ENCODE measurements around the gene ARID1A. TPM values are rescaled to one million over a fixed set of nuclear protein-coding genes. Genes with fewer than 3 reads are reported as not detected.

ARID1A gene
- total RNA-seq, 1 donor from 2014 or later: 43.1 TPM

DNA sequence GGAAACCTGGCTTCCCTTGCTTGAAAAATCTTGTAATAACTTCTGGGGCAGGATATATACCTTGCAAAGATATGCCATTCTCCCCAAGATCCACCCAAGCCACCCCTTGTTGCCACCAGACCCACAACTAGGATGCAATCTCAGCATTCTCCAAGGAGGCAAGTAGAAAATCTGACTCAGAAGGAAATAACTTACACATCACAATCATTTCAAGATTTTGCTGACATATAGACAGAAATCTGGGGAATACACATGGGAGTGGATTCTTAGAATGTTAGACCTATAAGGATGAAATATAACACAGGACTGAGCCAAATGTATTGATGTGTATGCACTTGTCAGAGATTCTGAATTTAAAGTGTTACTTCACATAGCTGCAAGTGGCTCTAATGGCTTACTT is 115.9 kb downstream of the ARID1A start:
- peaks cover 5% of the 10 kb centered on the region for H3K9me3 Mint-ChIP-seq
- Histone ChIP-seq H3K27ac (no peak overlapping the region), H2AFZ (replicated peaks) (no peak overlapping the region), H3K4me3 (no peak overlapping the region), H3K4me2 (no peak overlapping the region), H3F3A (ENCODE audit: low read depth) (no peaks in the 10 kb centered on the region), H3K9me3 (ENCODE audit: low read depth) (no peaks in the 10 kb centered on the region), H3K79me2 (ENCODE audit: low read depth) (no peaks in the 10 kb centered on the region), H4K20me1 (ENCODE audit: low read depth) (no peaks in the 10 kb centered on the region), H3K27me3 (no peaks in the 10 kb centered on the region), H3K36me3 (no peaks in the 10 kb centered on the region), H3K9ac (no peak overlapping the region), H3K4me1 (no peaks in the 10 kb centered on the region)
- H3K4me3 Mint-ChIP-seq: no peak overlapping the region
- H3K27ac Mint-ChIP-seq: no peak overlapping the region
- TF ChIP-seq EZH2 (IDR thresholded peaks at IDR 0.05) (no peak), EZH2phosphoT487 (IDR thresholded peaks at IDR 0.05) (no peak)
- TF ChIP-seq, protein P1, sequence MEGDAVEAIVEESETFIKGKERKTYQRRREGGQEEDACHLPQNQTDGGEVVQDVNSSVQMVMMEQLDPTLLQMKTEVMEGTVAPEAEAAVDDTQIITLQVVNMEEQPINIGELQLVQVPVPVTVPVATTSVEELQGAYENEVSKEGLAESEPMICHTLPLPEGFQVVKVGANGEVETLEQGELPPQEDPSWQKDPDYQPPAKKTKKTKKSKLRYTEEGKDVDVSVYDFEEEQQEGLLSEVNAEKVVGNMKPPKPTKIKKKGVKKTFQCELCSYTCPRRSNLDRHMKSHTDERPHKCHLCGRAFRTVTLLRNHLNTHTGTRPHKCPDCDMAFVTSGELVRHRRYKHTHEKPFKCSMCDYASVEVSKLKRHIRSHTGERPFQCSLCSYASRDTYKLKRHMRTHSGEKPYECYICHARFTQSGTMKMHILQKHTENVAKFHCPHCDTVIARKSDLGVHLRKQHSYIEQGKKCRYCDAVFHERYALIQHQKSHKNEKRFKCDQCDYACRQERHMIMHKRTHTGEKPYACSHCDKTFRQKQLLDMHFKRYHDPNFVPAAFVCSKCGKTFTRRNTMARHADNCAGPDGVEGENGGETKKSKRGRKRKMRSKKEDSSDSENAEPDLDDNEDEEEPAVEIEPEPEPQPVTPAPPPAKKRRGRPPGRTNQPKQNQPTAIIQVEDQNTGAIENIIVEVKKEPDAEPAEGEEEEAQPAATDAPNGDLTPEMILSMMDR (IDR thresholded peaks at IDR 0.05): no peak
- H3K27me3 Mint-ChIP-seq (ENCODE audit: insufficient read depth, low read depth): peaks cover 4% of the 10 kb centered on the region
- H3K36me3 Mint-ChIP-seq: no peaks in the 10 kb centered on the region
- H3K4me1 Mint-ChIP-seq: peaks cover 2% of the 10 kb centered on the region
- no peak for DNase-seq (ENCODE audit: low spot score)

DNA sequence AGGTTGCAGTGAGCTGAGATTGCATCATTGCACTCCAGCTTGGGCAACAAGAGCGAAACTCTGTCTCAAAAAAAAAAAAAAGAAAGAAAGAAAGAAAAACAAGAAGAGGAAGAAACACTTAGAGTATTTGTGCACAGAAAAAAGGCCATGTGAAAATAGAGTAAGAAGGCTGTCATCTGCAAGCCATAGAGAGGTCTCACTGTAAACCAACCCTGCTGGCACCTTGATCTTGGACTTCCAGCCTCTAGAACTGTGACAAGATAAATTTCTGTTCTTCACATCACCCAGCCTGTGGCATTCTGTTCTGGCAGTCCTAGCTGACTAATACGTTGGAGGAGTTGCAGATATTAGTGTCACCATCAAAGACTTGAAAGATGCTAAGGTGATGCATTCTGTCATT is 118.6 kb downstream of the ARID1A start:
- no peak overlapping the region for H3K9ac ChIP-seq
- Mint-ChIP-seq H3K4me3 (no peak overlapping the region), H3K27ac (no peak overlapping the region), H3K9me3 (peaks cover 8% of the 10 kb centered on the region), H3K27me3 (ENCODE audit: insufficient read depth, low read depth) (peaks cover 7% of the 10 kb centered on the region), H3K4me1 (no peaks in the 10 kb centered on the region), H3K36me3 (no peaks in the 10 kb centered on the region)
- DNase-seq (ENCODE audit: low spot score): no peak
- H3K4me2 ChIP-seq: no peak overlapping the region
- no peaks in the 10 kb centered on the region for H3K4me1 ChIP-seq
- no peaks in the 10 kb centered on the region for H3K79me2 ChIP-seq (ENCODE audit: low read depth)
- no peaks in the 10 kb centered on the region for H3K27me3 ChIP-seq
- no peak overlapping the region for H3K4me3 ChIP-seq
- no peaks in the 10 kb centered on the region for H4K20me1 ChIP-seq (ENCODE audit: low read depth)
- no peak for TF ChIP-seq EZH2phosphoT487 (IDR thresholded peaks at IDR 0.05)
- TF ChIP-seq EZH2 (IDR thresholded peaks at IDR 0.05): no peak
- TF ChIP-seq, protein P1 (IDR thresholded peaks at IDR 0.05): no peak
- H3K27ac ChIP-seq: no peak overlapping the region
- no peaks in the 10 kb centered on the region for H3K36me3 ChIP-seq
- H2AFZ ChIP-seq (replicated peaks): no peak overlapping the region
- no peaks in the 10 kb centered on the region for H3F3A ChIP-seq (ENCODE audit: low read depth)
- no peaks in the 10 kb centered on the region for H3K9me3 ChIP-seq (ENCODE audit: low read depth)

DNA sequence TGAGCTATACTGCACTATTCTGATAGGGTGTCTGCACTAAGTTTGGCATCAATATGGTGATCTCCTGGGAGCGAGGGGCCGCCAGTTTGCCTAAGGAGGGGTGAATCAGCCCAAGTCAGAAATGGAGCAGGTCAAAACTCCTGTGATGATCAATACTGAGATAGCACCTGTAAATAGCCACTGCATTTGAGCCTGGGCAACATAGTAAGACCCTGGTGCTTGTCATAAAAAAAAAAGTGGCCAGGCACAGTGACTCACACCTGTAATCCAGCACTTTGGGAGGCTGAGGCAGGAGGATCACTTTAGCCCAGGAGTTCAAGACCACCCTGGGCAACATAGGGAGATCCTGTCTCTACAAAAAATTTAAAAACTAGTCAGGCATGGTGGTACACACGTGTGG is 119.1 kb downstream of the ARID1A start:
- H3K79me2 ChIP-seq (ENCODE audit: low read depth): no peaks in the 10 kb centered on the region

More for the DNA sequence above, 119.1 kb downstream of the ARID1A start:
- no peak overlapping the region for H3K4me2 ChIP-seq
- H2AFZ ChIP-seq (replicated peaks): no peak overlapping the region
- H3K27ac ChIP-seq: no peak overlapping the region
- Mint-ChIP-seq H3K4me3 (no peak overlapping the region), H3K36me3 (no peaks in the 10 kb centered on the region), H3K27me3 (ENCODE audit: insufficient read depth, low read depth) (peaks cover 7% of the 10 kb centered on the region), H3K4me1 (no peaks in the 10 kb centered on the region), H3K27ac (no peak overlapping the region), H3K9me3 (peaks cover 9% of the 10 kb centered on the region)
- no peaks in the 10 kb centered on the region for H3F3A ChIP-seq (ENCODE audit: low read depth)
- H3K4me1 ChIP-seq: no peaks in the 10 kb centered on the region
- TF ChIP-seq EZH2 (IDR thresholded peaks at IDR 0.05): no peak
- no peak for TF ChIP-seq EZH2phosphoT487 (IDR thresholded peaks at IDR 0.05)
- TF ChIP-seq, protein P1 (IDR thresholded peaks at IDR 0.05): no peak
- DNase-seq (ENCODE audit: low spot score): no peak
- no peaks in the 10 kb centered on the region for H3K9me3 ChIP-seq (ENCODE audit: low read depth)
- H3K9ac ChIP-seq: no peak overlapping the region
- H3K4me3 ChIP-seq: no peak overlapping the region
- H3K27me3 ChIP-seq: no peaks in the 10 kb centered on the region
- no peaks in the 10 kb centered on the region for H4K20me1 ChIP-seq (ENCODE audit: low read depth)
- no peaks in the 10 kb centered on the region for H3K36me3 ChIP-seq

All from neural progenitor cell (in vitro differentiated cells).